DND-41 (cell line): ENCODE measurements around the gene GRIK4.

ENCODE experiments used
- ATAC-seq: fragments of 200-7000 bp; cut with Tn5 transposase; 3 replicates; pipeline ENCODE4 v1.9.1; 2021; ENCODE audit warnings: low read depth; ENCODE audit not compliant: insufficient read depth
- DNase-seq: peaks from one replicate; pipeline ENCODE4 v3.0.0-alpha.2; 2020
- H2AFZ ChIP-seq: 2 replicates; pipeline ENCODE4 v1.6.0; 2012; ENCODE audit warnings: low read depth, low read length
- H3K27ac ChIP-seq: 2 replicates; pipeline ENCODE4 v1.5.1; 2012; ENCODE audit warnings: low read length, inconsistent platforms
- H3K27me3 ChIP-seq: fragments of 200-600 bp; sonication (generic); 2 replicates; pipeline ENCODE4 v1.6.0; 2012; ENCODE audit warnings: low read length, mild to moderate bottlenecking, inconsistent platforms; ENCODE audit not compliant: insufficient read depth, poor library complexity
- H3K36me3 ChIP-seq: 2 replicates; pipeline ENCODE4 v1.5.1; 2012; ENCODE audit warnings: low read length, inconsistent platforms; ENCODE audit not compliant: insufficient read depth
- H3K4me1 ChIP-seq: 2 replicates; pipeline ENCODE4 v1.5.1; 2012; ENCODE audit warnings: mild to moderate bottlenecking, low read length; ENCODE audit not compliant: insufficient read depth
- H3K4me2 ChIP-seq: 2 replicates; pipeline ENCODE4 v1.6.0; 2012; ENCODE audit warnings: mild to moderate bottlenecking, moderate library complexity, low read length, inconsistent platforms; ENCODE audit not compliant: insufficient read depth
- H3K4me3 ChIP-seq, 2 experiments: fragments of 200-600 bp in 1 of 2; shearing (Covaris generic) in 1 of 2; 2 replicates each; pipeline ENCODE4 v1.5.1; 2012 to 2016; ENCODE audit warnings: inconsistent platforms in 2 of 2, low read length in 2 of 2, mild to moderate bottlenecking in 2 of 2, low read depth in 1 of 2, moderate library complexity in 1 of 2
- H3K79me2 ChIP-seq: 2 replicates; pipeline ENCODE4 v1.6.0; 2012; ENCODE audit warnings: low read length, inconsistent platforms; ENCODE audit not compliant: insufficient read depth
- H3K9ac ChIP-seq: 2 replicates; pipeline ENCODE4 v1.6.0; 2012; ENCODE audit warnings: low read depth, mild to moderate bottlenecking, inconsistent platforms, low read length, moderate library complexity
- H3K9me3 ChIP-seq: 2 replicates; pipeline ENCODE4 v1.5.1; 2012; ENCODE audit warnings: low read length, moderate library complexity, mild to moderate bottlenecking, inconsistent platforms; ENCODE audit not compliant: insufficient read depth, severe bottlenecking
- H4K20me1 ChIP-seq: 2 replicates; pipeline ENCODE4 v1.6.0; 2012; ENCODE audit warnings: low read length; ENCODE audit not compliant: insufficient read depth
- CTCF ChIP-seq: IDR thresholded peaks from 2 replicates; pipeline ENCODE4 v1.5.1; 2012; ENCODE audit warnings: borderline replicate concordance, low read length, moderate library complexity, mild to moderate bottlenecking; ENCODE audit not compliant: poor library complexity, severe bottlenecking; ENCODE audit errors: extremely low read depth
- EZH2 ChIP-seq: IDR thresholded peaks from 3 replicates; pipeline ENCODE4 v1.6.1; 2012; ENCODE audit warnings: borderline replicate concordance, low read depth, mild to moderate bottlenecking, moderate library complexity, low read length, inconsistent platforms; ENCODE audit not compliant: severe bottlenecking

GRIK4 gene

DNA sequence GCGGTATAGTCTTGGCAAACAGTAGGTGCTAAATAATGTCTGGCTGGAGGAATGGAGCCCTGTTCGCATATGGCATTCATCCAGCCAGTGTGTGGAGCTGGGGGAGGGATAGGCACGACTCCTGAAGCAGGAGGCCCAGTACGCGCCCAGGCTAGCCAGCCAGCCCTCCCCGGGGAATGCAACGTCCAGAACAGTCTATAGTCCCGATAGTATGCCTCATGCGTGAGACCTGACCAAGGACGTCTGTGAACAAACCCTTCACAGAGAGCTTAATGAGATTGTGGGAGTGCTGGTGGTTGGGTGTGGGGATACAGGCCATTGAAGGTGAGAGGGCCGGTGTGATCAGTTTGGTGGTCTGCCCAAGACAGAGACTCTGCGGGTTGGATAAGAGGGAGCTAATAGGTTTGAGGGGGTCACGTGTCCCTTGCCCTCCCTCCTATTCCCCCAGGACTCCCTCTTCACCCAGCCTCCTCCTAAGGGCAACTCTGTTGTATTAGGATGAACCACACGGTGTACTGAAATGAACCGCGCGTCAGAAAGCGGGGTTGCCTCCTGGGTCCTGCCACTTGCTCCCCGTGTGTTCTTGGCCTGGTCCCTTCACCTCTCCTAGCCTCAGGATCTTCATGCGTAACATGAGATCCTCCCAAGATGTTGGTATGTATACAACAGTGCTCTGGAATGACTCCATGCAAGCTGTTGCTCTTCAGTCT, 987 bp upstream of the GRIK4 start:
- H3K4me3 ChIP-seq: no peak overlapping the region
- no peak overlapping the region for H3K27ac ChIP-seq
- H3K4me1 ChIP-seq: no peaks in the 10 kb centered on the region
- peaks cover 20% of the 10 kb centered on the region for H3K27me3 ChIP-seq
- no peak overlapping the region for H3K9ac ChIP-seq
- no peak overlapping the region for H2AFZ ChIP-seq
- TF ChIP-seq CTCF: no peak
- no peaks in the 10 kb centered on the region for H3K36me3 ChIP-seq
- no peak overlapping the region for H3K4me2 ChIP-seq
- H3K9me3 ChIP-seq: no peaks in the 10 kb centered on the region
- no peaks in the 10 kb centered on the region for H3K79me2 ChIP-seq
- ATAC-seq: 0 out of 3 replicates have a peak, but pooled peaks have one; percentile 19
- DNase-seq: no peak
- peaks cover 12% of the 10 kb centered on the region; the same call in 1 of the 2 replicates for H4K20me1 ChIP-seq

GRCh38 chr11:120511820-120512738, 531 bp downstream of the GRIK4 start:
- no peak for ATAC-seq
- H3K4me2 ChIP-seq: no peak overlapping the region

GRCh38 chr11:120512739-120513435, 1.3 kb downstream of the GRIK4 start:
- Histone ChIP-seq H2AFZ (no peak overlapping the region), H3K9ac (no peak overlapping the region), H3K27ac (no peak overlapping the region), H3K9me3 (no peaks in the 10 kb centered on the region), H3K36me3 (no peaks in the 10 kb centered on the region), H3K4me1 (no peaks in the 10 kb centered on the region), H3K4me2 (no peak overlapping the region), H3K4me3 (no peak overlapping the region), H4K20me1 (peaks cover 8% of the 10 kb centered on the region; the same call in 1 of the 2 replicates), H3K27me3 (peaks cover 3% of the 10 kb centered on the region), H3K79me2 (no peaks in the 10 kb centered on the region)
- DNase-seq (no peak), ATAC-seq (no peak)
- TF ChIP-seq EZH2 (no peak), CTCF (no peak)

More at GRCh38 chr11:120511820-120512738, 531 bp downstream of the GRIK4 start:
- Histone ChIP-seq H2AFZ (no peak overlapping the region), H3K9me3 (no peaks in the 10 kb centered on the region), H3K27ac (no peak overlapping the region), H3K36me3 (no peaks in the 10 kb centered on the region), H3K4me3 (no peak overlapping the region), H3K4me1 (no peaks in the 10 kb centered on the region), H3K9ac (no peak overlapping the region), H4K20me1 (peaks cover 8% of the 10 kb centered on the region; the same call in 1 of the 2 replicates), H3K79me2 (no peaks in the 10 kb centered on the region), H3K27me3 (peaks cover 6% of the 10 kb centered on the region)
- DNase-seq: no peak
- TF ChIP-seq CTCF (no peak), EZH2 (no peak)
